Femur (tissue), 1 donor: ENCODE data around the gene SERINC2.
"Not testable (repeated sequence)": the region's sequence is repeated elsewhere in the genome, so short reads cannot be mapped to it uniquely, and the experiment has no call there.

Experiments used
- DNase-seq: peaks from one replicate; pipeline ENCODE4 v3.0.0-alpha.2; 2017

Gene SERINC2

GRCh38 chr1:31386576-31387243 lies 26.3 kb upstream of the SERINC2 start:
- DNase-seq = not testable (repeated sequence)

DNA sequence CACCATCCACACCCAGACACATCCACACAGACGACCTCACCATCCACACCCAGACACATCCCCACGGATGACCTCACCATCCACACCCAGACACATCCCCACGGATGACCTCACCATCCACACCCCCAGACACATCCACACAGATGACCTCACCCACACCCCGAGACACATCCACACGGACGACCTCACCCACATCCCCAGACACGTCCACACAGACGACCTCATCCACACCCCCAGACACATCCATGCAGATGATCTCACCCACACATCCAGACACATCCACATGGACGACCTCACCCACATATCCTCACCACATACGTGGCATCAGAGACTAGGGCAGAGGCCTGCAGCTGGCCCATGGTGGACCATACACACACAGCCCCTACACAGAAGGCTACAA lies 25.4 kb upstream of the SERINC2 start:
- no peak for DNase-seq

- DNase-seq = no peak
Measured at GRCh38 chr1:31389616-31390015, 23.4 kb upstream of the SERINC2 start.

DNA sequence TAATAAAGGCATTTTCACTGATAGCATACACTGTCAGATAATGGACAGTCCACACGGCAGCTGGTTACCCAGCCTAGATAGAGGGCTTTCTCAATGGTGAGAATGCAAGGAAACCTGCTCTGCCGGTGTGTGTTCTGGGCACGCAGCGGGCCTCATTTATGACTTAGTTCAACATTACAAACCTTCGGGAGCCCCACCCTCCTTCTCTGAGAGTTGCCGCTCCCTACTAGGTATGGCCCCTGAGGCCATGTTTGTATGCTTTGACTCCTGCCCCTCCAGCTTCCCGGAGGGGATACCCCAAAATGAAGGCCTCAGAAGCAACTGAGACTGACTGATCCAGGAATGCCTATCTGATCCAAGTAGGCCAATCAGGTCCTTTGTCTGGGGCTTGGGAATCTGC lies 22.9 kb upstream of the SERINC2 start:
- no peak for DNase-seq

DNA sequence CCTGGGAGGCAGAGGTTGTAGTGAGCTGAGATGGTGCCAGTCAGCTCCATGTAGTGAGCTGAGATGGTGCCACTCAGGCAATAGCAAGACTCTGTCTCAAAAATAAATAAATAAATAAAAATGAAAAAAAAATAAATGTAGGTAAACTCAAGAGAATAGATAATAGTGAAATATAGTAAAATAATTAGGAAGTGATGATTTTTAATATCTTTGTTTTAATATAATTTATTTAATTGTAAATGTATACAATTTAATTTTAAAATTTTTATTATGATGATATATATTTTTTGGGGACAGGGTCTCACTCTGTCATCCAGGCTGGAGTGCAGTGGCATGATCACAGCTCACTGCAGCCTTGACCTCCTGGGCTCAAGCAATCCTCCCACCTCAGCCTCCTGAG lies 19.6 kb upstream of the SERINC2 start:
- DNase-seq = no peak

DNA sequence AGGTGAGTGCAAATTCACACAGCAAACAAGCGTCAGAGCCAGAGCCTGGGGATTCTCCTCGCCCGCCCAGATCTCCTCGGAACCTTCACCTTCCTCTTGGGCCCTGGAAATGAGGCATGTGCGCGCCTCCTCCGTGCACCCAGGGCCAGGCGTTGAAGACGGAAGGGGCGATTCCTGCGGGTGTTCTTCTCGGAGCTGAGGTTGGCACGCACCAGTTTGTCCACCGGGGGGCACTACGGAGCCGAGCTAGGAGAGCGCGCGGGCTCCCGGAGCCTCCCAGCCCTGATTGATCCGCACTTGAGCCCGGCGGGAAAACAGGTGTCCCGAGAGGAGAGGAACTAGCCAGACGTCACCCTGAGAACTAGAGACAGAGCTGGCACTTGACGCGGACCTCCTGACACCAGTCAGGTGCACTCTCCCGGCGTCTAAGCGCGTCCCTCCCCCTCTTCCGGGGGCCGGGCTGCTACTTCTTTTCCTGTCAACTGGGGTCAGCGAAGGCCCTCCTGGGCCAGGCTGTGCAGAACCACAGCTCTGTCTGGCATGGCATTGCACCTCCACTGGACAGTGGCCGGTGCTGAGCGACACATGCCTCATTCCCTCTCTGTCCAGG lies 18.3 kb upstream of the SERINC2 start:
- DNase-seq = peak; percentile 88

- no peak for DNase-seq
Measured at GRCh38 chr1:31396633-31397351, 16.2 kb upstream of the SERINC2 start.

DNA sequence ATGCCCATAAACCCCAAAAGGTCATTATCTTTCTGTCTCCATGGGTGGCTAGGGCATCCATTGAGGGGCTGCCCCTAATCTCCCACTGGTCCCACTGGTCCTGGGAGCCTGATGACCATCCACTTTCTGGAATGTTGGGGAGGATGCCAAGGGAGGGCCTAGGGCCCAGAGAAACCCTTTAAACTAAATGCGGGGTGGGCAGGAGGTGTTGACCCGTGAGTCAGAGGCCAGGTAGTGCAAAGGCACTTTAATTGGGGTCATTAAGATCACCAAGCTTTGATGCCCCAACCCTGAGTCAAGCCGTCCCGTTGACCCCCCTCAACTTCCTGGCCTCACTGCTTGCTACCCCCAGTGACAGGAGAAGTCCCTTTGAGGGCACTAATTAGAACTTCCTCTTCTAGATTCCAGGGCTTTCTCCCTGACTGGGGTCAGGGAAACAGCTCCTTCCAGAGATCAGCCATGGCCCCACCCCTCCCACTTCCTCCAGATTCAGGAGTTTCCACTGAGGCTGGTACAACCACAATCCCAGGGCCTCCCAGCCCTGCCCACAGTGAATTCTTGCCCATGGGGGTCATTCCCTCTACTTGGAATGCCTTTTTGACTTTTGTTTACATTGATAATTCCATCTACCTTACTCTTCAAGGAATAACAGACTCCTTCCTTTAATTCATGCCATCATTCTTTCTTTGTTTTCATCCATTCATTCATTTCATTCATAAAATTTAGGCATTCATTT lies 15.5 kb upstream of the SERINC2 start:
- no peak for DNase-seq

DNA sequence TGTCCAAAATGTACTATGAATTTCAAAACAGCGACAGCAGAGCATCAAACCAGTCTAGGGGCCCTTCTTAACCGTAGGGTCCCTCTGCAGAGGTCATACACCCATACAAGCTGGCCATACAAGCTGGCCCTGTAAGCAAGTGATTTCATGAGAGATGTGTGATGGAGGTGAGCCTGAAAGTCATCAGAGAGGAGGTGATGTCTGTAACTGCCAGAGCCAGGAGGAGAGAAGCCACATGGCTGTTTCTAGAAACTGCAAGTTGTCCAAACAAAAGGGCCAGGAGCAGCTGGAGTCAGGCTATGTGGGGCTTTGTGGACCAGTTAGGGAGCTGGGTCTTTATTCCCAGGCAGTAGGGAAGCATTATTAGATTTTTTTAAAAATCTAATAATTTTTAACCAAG lies 14.8 kb upstream of the SERINC2 start:
- DNase-seq = no peak

DNA sequence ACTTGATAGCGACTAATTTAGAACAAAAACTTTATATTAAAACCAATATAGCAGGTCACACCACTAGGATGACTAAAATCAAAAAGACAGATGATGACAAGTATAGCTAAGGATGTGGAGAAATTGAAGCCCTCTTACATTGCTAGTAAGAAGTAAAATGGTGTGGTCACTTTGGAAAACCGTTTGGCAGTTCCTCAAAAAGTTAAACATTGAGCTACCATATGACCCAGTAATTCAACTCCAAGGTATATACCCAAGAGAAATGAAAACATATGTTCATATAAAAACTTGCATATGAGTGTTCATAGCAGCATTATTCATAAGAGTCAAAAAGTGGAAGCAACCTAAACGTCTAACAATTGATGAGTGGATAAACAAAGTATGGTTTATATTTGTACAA lies 13.0 kb upstream of the SERINC2 start:
- no peak for DNase-seq

DNA sequence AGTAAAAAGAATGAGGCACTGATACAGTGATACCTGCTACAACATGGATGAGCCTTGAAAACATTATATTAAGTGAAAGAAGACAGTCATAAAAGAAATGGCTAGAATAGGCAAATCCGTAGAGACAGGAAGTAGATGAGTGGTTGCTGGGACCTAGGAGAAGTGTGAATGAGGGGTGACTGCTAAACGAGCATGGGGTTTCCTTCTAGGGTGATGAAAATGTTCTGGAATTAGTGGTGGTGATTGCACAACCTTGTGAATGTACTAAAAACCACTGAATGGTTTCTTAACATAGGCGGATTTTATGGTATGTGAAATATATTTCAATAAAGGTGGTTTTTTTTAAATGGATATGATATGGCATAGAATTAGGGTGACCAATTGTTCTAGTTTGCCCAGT lies 12.6 kb upstream of the SERINC2 start:
- no peak for DNase-seq

DNA sequence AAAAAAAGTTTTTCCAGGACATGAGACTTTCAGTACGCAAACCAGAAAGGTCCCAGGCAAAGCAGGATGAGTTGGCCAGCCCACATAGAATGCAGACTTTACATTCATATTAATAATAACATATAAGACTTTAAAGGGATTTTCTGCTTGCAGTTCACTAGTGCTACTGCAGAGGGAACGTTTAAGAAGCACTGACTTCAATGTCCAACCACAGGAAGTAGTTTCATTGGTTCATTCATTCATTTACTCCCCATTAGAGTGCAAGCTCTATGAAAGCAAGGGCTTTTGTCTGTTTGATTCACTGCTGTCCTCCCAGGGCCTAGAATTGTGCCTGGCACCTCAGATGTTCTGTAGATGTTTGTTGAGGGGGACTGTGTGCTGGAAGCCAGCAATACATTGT lies 11.8 kb upstream of the SERINC2 start:
- DNase-seq = no peak

DNA sequence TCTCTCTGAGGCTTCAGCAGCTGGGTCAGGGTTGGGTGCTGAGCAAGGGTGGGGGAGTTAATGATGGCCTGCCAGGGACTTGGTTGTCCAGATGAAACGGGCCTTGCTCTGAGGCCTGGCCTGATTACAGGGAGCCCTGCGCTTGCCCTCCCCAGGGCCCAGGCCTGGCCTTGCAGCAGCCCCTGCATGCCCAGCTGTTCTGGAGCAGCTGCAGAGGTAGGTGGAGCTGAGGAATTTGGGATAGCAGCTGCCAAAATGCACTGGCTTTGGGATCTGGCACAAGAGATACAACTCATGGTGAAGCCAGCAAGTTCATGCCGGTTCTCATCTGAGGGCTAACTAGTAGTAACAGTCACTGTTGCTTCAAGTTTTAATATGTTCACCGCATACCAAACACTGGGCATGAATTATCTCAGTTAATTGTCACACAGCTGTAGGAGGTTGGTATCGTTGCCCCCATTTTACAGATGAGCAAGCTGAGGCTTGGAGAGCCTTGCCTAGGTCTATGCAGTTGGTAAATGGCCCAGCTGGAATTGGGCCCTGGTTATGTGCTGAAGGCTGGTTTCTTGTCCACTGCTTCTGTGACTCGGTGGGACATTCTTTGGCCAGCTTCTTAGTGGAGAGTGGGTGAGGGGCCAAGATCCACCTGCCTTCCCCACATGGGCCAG lies 7.3 kb upstream of the SERINC2 start:
- DNase-seq = peak; percentile 73

DNA sequence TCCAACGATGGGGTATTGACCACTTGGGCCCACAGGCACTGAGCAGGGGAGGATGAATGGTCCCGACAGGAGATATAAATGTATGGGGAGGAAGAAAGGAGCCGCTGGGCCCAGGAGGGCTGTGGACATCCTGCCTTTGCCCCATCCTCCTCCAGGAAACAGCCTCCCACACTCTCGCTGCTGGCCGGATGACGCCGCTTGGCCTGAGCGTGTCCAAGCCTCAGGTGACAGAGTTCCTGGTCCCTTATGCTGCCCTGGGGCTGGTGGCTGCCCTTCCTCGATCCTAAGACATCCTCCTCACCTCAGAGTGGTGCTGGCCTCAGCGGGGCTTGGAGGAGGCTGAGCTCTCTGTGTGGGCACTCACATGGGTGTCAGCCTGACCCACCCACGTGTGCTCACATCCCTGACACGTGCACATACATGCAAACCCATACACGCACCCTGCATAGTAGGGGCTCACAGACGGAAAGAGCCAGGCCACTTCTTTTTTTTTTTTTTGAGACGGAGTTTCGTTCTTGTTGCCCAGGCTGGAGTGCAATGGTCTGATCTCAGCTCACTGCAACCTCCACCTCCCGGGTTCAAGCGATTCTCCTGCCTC lies 5.9 kb upstream of the SERINC2 start:
- DNase-seq = no peak

GRCh38 chr1:31408788-31409318 lies 4.2 kb upstream of the SERINC2 start:
- DNase-seq = no peak

DNA sequence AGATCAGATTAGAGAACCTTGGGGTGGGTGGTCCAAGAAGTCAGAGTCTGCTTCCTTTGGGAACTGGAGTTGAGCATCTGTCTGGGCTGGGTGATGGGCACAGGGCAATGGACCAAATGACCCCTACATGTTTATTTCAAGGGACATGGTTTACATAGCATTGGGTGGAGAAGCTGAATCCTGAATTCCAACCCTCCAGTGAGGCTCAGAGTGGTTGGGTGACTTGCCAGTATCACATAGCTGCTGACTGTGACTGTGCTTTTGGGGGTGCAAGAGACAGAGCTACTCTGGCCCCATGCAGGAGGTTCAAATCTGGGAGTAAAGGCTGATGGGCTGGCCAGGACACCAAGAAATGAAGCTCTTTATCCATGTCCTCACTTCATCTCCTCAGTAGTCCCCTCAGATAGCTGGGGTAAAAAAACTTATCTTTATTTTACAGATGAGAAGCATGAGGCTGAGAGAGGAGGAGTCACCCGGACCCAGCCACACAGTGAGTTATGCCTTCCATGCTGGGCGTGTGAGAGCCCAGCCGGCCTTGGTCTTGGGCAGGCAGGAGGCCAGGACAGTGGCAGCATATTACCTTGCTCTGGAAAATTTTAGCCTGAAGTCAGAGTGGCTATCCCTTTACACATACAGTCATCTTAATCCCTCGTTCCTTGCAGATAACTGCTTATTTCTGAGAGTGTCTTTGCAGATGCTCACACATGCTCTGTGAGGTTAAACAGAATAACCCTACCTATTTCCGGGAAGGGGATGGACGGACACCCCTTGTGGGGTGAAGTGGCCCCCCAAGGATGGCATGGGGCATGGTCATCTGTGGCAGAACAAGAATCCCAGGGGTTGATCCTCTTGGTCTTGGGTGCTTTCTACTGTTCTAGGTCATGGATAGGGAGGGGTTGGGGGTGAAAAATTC lies 2.8 kb upstream of the SERINC2 start:
- no peak for DNase-seq

GRCh38 chr1:31410871-31411270 lies 2.1 kb upstream of the SERINC2 start:
- no peak for DNase-seq

DNA sequence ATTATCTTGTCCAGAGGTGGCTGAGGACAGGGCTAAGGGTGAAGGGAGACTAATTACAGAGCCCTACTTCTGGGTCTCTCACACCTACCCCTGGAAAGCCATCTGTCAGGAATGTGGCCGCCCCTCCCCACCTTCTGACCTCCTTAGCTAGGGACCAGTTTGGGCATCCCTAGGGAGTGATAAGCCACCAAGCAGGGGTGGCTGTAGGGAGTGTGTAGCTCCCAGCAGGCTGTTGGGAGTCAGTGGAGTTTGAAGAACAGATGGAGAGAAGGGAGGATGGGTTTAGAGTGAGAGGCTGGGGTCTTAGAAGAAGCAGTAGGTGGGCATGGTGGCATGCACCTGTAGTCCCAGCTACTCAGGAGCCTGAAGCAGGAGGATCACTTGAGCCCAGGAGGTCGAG lies 808 bp upstream of the SERINC2 start:
- no peak for DNase-seq

DNA sequence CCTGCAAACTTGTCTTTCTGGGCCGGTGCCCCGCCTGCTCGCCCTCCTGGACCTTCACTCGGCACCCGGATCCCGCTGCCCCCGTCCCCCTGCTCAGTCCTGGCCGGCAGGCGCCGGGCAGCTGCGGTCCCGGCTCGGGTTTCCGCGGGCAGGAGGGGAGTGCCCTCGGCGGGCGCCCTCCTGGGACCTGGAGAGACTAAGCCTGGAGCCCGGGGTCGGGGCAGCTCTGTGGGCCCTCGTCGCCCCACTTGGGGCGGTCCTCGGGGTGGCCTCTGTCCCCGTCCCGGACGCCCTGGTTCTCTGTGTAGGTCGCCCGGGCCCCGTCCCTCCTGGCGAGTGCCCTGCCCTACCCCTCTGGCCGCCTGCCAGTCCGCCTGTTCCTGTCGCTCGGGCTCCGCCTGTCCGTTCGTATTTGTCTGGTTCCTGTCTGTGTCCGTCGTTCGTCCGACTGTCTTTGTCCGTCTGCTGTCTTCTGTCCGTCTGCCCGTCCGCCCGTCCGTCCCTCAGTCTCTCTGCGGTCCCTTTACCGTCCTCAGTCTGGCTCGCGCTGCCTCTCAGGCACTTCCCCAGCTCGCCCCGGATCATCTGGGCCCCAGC lies 490 bp downstream of the SERINC2 start:
- DNase-seq = peak; percentile 84

DNA sequence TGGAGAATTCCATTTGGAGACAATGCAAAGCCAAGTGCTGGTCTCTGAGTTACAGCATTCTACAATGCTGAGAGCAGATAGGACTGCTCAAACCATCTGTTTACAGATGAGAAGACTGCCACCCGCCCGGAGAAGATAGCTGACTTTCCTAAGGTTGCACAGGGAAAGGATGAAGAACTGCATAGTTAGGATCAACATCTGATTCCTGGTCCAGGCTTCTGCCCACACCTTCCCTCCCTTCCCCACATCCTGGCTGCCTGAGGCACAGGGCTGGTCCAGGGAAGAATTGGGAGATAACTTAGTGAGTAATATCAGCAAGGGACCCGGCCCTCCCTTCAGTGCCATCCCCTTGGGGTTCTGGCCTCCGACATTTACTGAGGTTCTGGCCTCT lies 2.0 kb downstream of the SERINC2 start:
- DNase-seq = no peak

GRCh38 chr1:31415658-31416057 lies 2.6 kb downstream of the SERINC2 start:
- DNase-seq = no peak
